HEK293 (cell line): ENCODE results near the gene SNTG2.

ENCODE experiments used
- CTCF ChIA-PET: fragments of 350-600 bp; formaldehyde crosslinking; extraction: SDS; loops from one replicate; lab custom pipeline; 2021; ENCODE audit warnings: antibody characterized with exemption; lab: Yijun Ruan, JAX
- POLR2A ChIA-PET: fragments of 300-600 bp; formaldehyde crosslinking; extraction: SDS; loops from one replicate; lab custom pipeline; 2020; ENCODE audit warnings: antibody characterized with exemption, inconsistent platforms; lab: Yijun Ruan, JAX
- H3K27ac ChIP-seq: fragments of 200-500 bp; sonication (Bioruptor generic); 2 replicates; pipeline ENCODE4 v1.5.1; 2014; ENCODE audit warnings: low read depth, low read length, control low read depth, inconsistent platforms; ENCODE audit errors: extremely low read depth
- H3K36me3 ChIP-seq, 2 experiments: fragments of 200-500 bp in 1 of 2; sonication (Bioruptor generic) in 1 of 2; 1 replicate in 1 of 2; 2 replicates in 1 of 2; pipeline ENCODE4 v1.5.1; 2014 to 2017; ENCODE audit warnings: inconsistent platforms in 2 of 2, low read length in 2 of 2; ENCODE audit not compliant: control insufficient read depth in 2 of 2, insufficient read depth in 1 of 2
- H3K4me1 ChIP-seq: fragments of 200-500 bp; sonication (Bioruptor generic); 2 replicates; pipeline ENCODE4 v1.5.1; 2014; ENCODE audit warnings: mild to moderate bottlenecking, low read length, inconsistent platforms; ENCODE audit not compliant: control insufficient read depth, insufficient read depth
- H3K4me3 ChIP-seq: 2 replicates; pipeline ENCODE4 v1.5.1; 2011; ENCODE audit warnings: low read depth, mild to moderate bottlenecking, control low read depth, low read length, moderate library complexity
- H3K9me3 ChIP-seq: fragments of 200-500 bp; sonication (Bioruptor generic); 2 replicates; pipeline ENCODE4 v1.5.1; 2014; ENCODE audit warnings: low read depth, low read length, inconsistent platforms; ENCODE audit not compliant: control insufficient read depth, insufficient read depth
- GLIS1 ChIP-seq: fragments of 450-650 bp; formaldehyde crosslinking; IDR thresholded peaks from 2 replicates; pipeline ENCODE4 v1.5.1; 2016; ENCODE audit warnings: missing biosample characterization, missing genetic modification characterization
- HOXC10 ChIP-seq: sonication (generic); formaldehyde crosslinking; IDR thresholded peaks from 2 replicates; pipeline ENCODE4 v1.8.1; 2023; ENCODE audit warnings: mild to moderate bottlenecking, missing genetic modification reagents
- ZEB2 ChIP-seq: fragments of 450-650 bp; formaldehyde crosslinking; IDR thresholded peaks from 2 replicates; pipeline ENCODE4 v1.5.1; 2016; ENCODE audit warnings: missing biosample characterization, missing genetic modification characterization
- ZNF133 ChIP-seq: fragments of 450-650 bp; formaldehyde crosslinking; IDR thresholded peaks from 2 replicates; pipeline ENCODE4 v1.5.1; 2016; ENCODE audit warnings: missing biosample characterization, missing genetic modification characterization
- ZNF157 ChIP-seq: fragments of 450-650 bp; formaldehyde crosslinking; IDR thresholded peaks from 2 replicates; pipeline ENCODE4 v1.5.1; 2016; ENCODE audit warnings: missing biosample characterization, missing genetic modification characterization
- ZNF19 ChIP-seq: fragments of 450-650 bp; formaldehyde crosslinking; IDR thresholded peaks from 2 replicates; pipeline ENCODE4; 2016; ENCODE audit warnings: missing biosample characterization, missing genetic modification characterization, low read depth
- ZNF48 ChIP-seq: fragments of 450-650 bp; formaldehyde crosslinking; IDR thresholded peaks from 2 replicates; pipeline ENCODE4 v1.5.1; 2016; ENCODE audit warnings: missing biosample characterization, missing genetic modification characterization
- ZNF585B ChIP-seq: fragments of 450-650 bp; formaldehyde crosslinking; IDR thresholded peaks from 2 replicates; pipeline ENCODE4 v1.5.1; 2016; ENCODE audit warnings: missing biosample characterization, missing genetic modification characterization
- ZNF654 ChIP-seq: fragments of 450-650 bp; formaldehyde crosslinking; IDR thresholded peaks from 2 replicates; pipeline ENCODE4 v1.5.1; 2016; ENCODE audit warnings: low read depth, missing biosample characterization, missing genetic modification characterization
- ZNF768 ChIP-seq: fragments of 450-650 bp; formaldehyde crosslinking; IDR thresholded peaks from 2 replicates; pipeline ENCODE4 v1.5.1; 2018; ENCODE audit warnings: missing biosample characterization, mild to moderate bottlenecking, missing genetic modification characterization
- ZSCAN30 ChIP-seq: fragments of 450-650 bp; IDR thresholded peaks from 2 replicates; pipeline ENCODE4 v1.5.1; 2018; ENCODE audit warnings: missing biosample characterization, mild to moderate bottlenecking, missing genetic modification characterization, moderate library complexity
- ZSCAN5A ChIP-seq: fragments of 450-650 bp; formaldehyde crosslinking; IDR thresholded peaks from 2 replicates; pipeline ENCODE4 v1.5.1; 2016; ENCODE audit warnings: missing biosample characterization, missing genetic modification characterization
- TF ChIP-seq, protein P1 (sequence below): fragments of 450-650 bp; formaldehyde crosslinking; IDR thresholded peaks from 2 replicates; pipeline ENCODE4 v1.5.1; 2016; ENCODE audit warnings: missing biosample characterization, missing genetic modification characterization
- TF ChIP-seq, protein P2 (sequence below): fragments of 450-650 bp; formaldehyde crosslinking; IDR thresholded peaks from 2 replicates; pipeline ENCODE4 v1.5.1; 2016; ENCODE audit warnings: missing biosample characterization, missing genetic modification characterization
- TF ChIP-seq, protein P3 (sequence below): fragments of 450-650 bp; formaldehyde crosslinking; IDR thresholded peaks from 2 replicates; pipeline ENCODE4 v1.5.1; 2016; ENCODE audit warnings: missing biosample characterization, missing genetic modification characterization

SNTG2 gene

GRCh38 chr2:902584-902983, 48.1 kb upstream of the SNTG2 start:
- H3K27ac ChIP-seq, result no peak overlapping the region
- TF ChIP-seq GLIS1 (tag by site-specific recombination) (no peak), ZNF133 (tag by site-specific recombination) (0 out of 2 replicates have a peak, but pooled peaks have one; percentile 20)
- TF ChIP-seq, protein P1, sequence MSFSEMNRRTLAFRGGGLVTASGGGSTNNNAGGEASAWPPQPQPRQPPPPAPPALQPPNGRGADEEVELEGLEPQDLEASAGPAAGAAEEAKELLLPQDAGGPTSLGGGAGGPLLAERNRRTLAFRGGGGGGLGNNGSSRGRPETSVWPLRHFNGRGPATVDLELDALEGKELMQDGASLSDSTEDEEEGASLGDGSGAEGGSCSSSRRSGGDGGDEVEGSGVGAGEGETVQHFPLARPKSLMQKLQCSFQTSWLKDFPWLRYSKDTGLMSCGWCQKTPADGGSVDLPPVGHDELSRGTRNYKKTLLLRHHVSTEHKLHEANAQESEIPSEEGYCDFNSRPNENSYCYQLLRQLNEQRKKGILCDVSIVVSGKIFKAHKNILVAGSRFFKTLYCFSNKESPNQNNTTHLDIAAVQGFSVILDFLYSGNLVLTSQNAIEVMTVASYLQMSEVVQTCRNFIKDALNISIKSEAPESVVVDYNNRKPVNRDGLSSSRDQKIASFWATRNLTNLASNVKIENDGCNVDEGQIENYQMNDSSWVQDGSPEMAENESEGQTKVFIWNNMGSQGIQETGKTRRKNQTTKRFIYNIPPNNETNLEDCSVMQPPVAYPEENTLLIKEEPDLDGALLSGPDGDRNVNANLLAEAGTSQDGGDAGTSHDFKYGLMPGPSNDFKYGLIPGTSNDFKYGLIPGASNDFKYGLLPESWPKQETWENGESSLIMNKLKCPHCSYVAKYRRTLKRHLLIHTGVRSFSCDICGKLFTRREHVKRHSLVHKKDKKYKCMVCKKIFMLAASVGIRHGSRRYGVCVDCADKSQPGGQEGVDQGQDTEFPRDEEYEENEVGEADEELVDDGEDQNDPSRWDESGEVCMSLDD (tag by site-specific recombination), result no peak
- no peak overlapping the region for H3K4me3 ChIP-seq
- H3K4me1 ChIP-seq, result no peaks in the 10 kb centered on the region
- H3K36me3 ChIP-seq, result no peaks in the 10 kb centered on the region
- ChIA-PET CTCF (interaction anchor here (0.9 to 1.5 kb wide), 2 partner anchors 8 to 187 kb away, joined by 4 to 5 read pairs; no protein-coding TSS in a partner anchor), POLR2A (no interaction called here)
- H3K9me3 ChIP-seq, result no peaks in the 10 kb centered on the region

DNA sequence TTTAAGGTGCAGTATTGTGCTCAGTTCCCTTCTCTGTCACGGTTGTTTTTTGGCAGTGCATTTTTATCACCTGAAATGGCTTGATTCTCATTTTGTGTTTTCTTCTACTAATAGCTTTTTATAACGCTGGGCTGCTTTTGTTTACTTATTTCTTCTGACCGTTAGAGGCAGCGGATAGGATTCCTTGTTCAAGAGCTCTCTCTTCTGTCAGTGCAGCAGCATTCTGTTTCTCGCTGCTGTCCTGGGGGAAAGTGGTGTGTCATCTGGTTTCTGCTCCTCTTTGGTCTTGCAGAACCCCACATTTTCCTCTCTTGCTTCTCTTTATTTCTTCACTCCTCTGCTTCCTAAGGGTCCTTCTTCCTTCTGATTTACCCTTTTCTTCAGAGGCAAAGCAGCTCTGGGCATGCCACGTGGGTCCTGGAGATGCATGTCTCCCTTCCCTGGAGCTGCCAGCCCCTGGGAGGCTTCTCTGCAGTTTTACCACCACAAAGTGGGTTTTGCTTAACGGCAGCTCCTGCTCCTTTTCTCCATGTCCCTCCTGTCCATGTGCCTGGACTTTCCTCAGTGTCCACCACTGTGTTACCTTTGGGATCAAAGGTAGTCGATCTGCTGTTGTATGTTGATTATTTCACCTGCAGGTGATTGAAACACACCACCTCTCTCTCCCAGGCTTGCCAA, 47.3 kb upstream of the SNTG2 start:
- Histone ChIP-seq H3K4me1 (no peaks in the 10 kb centered on the region), H3K36me3 (no peaks in the 10 kb centered on the region), H3K9me3 (no peaks in the 10 kb centered on the region), H3K4me3 (no peak overlapping the region), H3K27ac (no peak overlapping the region)
- ChIA-PET CTCF (interaction anchor here (0.9 to 1.5 kb wide), 3 partner anchors 9 to 233 kb away, joined by 4 to 5 read pairs (median 4); no protein-coding TSS in a partner anchor), POLR2A (no interaction called here)
- no peak for TF ChIP-seq ZNF585B (tag by site-specific recombination)
- no peak for TF ChIP-seq ZSCAN5A
- TF ChIP-seq ZNF654 (tag by site-specific recombination), result peak; percentile 23
- no peak for TF ChIP-seq ZNF157 (tag by site-specific recombination)
- TF ChIP-seq, protein P2, sequence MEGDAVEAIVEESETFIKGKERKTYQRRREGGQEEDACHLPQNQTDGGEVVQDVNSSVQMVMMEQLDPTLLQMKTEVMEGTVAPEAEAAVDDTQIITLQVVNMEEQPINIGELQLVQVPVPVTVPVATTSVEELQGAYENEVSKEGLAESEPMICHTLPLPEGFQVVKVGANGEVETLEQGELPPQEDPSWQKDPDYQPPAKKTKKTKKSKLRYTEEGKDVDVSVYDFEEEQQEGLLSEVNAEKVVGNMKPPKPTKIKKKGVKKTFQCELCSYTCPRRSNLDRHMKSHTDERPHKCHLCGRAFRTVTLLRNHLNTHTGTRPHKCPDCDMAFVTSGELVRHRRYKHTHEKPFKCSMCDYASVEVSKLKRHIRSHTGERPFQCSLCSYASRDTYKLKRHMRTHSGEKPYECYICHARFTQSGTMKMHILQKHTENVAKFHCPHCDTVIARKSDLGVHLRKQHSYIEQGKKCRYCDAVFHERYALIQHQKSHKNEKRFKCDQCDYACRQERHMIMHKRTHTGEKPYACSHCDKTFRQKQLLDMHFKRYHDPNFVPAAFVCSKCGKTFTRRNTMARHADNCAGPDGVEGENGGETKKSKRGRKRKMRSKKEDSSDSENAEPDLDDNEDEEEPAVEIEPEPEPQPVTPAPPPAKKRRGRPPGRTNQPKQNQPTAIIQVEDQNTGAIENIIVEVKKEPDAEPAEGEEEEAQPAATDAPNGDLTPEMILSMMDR, result peak; percentile 59; the same call in 1 of the 2 replicates
- TF ChIP-seq ZNF19 (tag by site-specific recombination), result no peak
- TF ChIP-seq, protein P3, sequence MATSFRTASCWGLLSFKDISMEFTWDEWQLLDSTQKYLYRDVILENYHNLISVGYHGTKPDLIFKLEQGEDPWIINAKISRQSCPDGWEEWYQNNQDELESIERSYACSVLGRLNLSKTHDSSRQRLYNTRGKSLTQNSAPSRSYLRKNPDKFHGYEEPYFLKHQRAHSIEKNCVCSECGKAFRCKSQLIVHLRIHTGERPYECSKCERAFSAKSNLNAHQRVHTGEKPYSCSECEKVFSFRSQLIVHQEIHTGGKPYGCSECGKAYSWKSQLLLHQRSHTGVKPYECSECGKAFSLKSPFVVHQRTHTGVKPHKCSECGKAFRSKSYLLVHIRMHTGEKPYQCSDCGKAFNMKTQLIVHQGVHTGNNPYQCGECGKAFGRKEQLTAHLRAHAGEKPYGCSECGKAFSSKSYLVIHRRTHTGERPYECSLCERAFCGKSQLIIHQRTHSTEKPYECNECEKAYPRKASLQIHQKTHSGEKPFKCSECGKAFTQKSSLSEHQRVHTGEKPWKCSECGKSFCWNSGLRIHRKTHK (tag by site-specific recombination), result no peak

DNA sequence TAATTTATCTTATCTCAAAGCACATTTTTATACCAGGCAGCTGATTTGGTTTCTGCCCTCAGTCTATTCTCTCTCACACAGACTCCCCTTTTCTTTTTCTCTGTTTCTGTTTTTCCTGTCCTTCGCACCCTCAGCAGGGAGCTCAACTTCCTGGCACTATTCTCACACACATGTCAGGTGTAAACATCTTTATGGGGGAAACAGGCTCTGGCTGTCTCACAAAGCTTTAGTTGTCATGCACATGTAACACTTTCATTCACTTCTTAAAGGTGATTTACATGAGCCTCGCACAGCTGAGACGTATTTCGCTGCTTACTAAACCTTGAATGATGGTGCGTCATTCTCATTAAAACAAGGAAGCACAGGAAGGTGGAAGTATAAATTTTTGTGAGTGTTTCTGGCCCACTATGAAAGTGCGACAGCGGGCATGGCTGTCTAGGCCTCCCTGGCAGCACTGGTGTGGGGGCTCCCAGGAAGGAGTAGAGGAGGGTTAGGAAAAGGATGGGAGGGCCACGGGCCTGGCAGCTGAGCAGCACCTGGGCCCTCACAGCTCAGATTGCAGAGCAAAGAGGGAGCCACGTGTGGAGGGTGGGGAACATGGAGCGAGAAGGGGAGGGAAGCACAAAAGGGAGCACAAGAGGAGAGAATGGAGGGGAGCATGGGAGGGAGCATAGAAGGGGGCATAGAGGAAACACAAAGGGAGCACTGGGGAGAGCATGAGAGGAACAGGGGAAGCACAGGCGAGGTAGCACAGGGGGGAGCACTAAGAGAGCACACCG, 46.2 kb upstream of the SNTG2 start:
- CTCF ChIA-PET, result no interaction called here
- TF ChIP-seq ZNF48 (tag by site-specific recombination) (no peak), ZNF157 (tag by site-specific recombination) (no peak), ZSCAN5A (no peak), ZEB2 (tag by site-specific recombination) (no peak), ZNF768 (tag by site-specific recombination) (no peak), ZSCAN30 (tag by site-specific recombination) (no peak), HOXC10 (CRISPR knock-in tag) (no peak)
- no peaks in the 10 kb centered on the region for H3K9me3 ChIP-seq
- POLR2A ChIA-PET, result no interaction called here
- no peak overlapping the region for H3K4me3 ChIP-seq
- H3K27ac ChIP-seq, result no peak overlapping the region
- no peaks in the 10 kb centered on the region for H3K36me3 ChIP-seq
- H3K4me1 ChIP-seq, result no peaks in the 10 kb centered on the region
